CD4-positive, alpha-beta T cell treated with Interleukin-4 for 1 hour (primary cell): ENCODE measurements around the gene CRTC1.
"Not testable (repeated sequence)": the region's sequence is repeated elsewhere in the genome, so short reads cannot be mapped to it uniquely, and the experiment has no call there.

Experiments used
- DNase-seq, 2 donors: peaks; one replicate each; pipeline ENCODE4 v3.0.0-alpha.2; 2020 to 2022

The CRTC1 gene

GRCh38 chr19:18809149-18809868 is 125.8 kb downstream of the CRTC1 start:
- no peak for DNase-seq

- DNase-seq, result not testable (repeated sequence)
Measured at GRCh38 chr19:18811638-18812037, 128.2 kb downstream of the CRTC1 start.

- no peak for DNase-seq
Measured at GRCh38 chr19:18814063-18814462, 130.6 kb downstream of the CRTC1 start.

- DNase-seq, result no peak
Measured at GRCh38 chr19:18815673-18816072, 132.2 kb downstream of the CRTC1 start.

- not testable (repeated sequence) for DNase-seq
Measured at GRCh38 chr19:18816645-18817044, 133.2 kb downstream of the CRTC1 start.

- DNase-seq, result no peak
Measured at GRCh38 chr19:18817574-18817973, 134.1 kb downstream of the CRTC1 start.

- no peak for DNase-seq
Measured at GRCh38 chr19:18828786-18829185, 145.3 kb downstream of the CRTC1 start.

- no peak for DNase-seq
Measured at GRCh38 chr19:18830488-18830887, 147.0 kb downstream of the CRTC1 start.

- peak; percentile 96 for DNase-seq
Measured at GRCh38 chr19:18831524-18832305, 148.2 kb downstream of the CRTC1 start, which contains the start of gene UPF1. UPF1 (plus strand) TSS chr19:18831959; CDS start chr19:18832210, 251 bp downstream.
